Epithelial cell of esophagus (primary cell): Measurements from ENCODE around the gene YOD1.
A peak's percentile ranks its signal among the peaks of the same experiment; 100 is the strongest.

Source experiments
- DNase-seq: peaks from one replicate; pipeline ENCODE4 v3.0.0; 2010; ENCODE audit warnings: low read depth
- H3K4me3 ChIP-seq: 2 replicates; pipeline ENCODE4 v1.5.1; 2011; ENCODE audit warnings: mild to moderate bottlenecking, low read length, control low read depth
- TF ChIP-seq, protein P1 (sequence below): IDR thresholded peaks from 2 replicates; pipeline ENCODE4 v1.5.1; 2011; ENCODE audit warnings: low read depth, mild to moderate bottlenecking, low read length, control low read depth, inconsistent platforms; ENCODE audit not compliant: insufficient read depth; ENCODE audit errors: missing control alignments

The YOD1 gene

GRCh38 chr1:207021876-207022596 lies 29.0 kb downstream of the YOD1 start:
- no peak overlapping the region for H3K4me3 ChIP-seq
- TF ChIP-seq, protein P1, sequence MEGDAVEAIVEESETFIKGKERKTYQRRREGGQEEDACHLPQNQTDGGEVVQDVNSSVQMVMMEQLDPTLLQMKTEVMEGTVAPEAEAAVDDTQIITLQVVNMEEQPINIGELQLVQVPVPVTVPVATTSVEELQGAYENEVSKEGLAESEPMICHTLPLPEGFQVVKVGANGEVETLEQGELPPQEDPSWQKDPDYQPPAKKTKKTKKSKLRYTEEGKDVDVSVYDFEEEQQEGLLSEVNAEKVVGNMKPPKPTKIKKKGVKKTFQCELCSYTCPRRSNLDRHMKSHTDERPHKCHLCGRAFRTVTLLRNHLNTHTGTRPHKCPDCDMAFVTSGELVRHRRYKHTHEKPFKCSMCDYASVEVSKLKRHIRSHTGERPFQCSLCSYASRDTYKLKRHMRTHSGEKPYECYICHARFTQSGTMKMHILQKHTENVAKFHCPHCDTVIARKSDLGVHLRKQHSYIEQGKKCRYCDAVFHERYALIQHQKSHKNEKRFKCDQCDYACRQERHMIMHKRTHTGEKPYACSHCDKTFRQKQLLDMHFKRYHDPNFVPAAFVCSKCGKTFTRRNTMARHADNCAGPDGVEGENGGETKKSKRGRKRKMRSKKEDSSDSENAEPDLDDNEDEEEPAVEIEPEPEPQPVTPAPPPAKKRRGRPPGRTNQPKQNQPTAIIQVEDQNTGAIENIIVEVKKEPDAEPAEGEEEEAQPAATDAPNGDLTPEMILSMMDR: no peak
- peak; percentile 53 for DNase-seq

- DNase-seq: peak; percentile 80
- TF ChIP-seq, protein P1: peak; percentile 6
- H3K4me3 ChIP-seq: no peak overlapping the region
Measured at GRCh38 chr1:207021139-207021861, 29.7 kb downstream of the YOD1 start.

- TF ChIP-seq, protein P1: no peak
- no peak overlapping the region for H3K4me3 ChIP-seq
- peak; percentile 83 for DNase-seq
Measured at GRCh38 chr1:207020709-207021107, 30.3 kb downstream of the YOD1 start.

DNA sequence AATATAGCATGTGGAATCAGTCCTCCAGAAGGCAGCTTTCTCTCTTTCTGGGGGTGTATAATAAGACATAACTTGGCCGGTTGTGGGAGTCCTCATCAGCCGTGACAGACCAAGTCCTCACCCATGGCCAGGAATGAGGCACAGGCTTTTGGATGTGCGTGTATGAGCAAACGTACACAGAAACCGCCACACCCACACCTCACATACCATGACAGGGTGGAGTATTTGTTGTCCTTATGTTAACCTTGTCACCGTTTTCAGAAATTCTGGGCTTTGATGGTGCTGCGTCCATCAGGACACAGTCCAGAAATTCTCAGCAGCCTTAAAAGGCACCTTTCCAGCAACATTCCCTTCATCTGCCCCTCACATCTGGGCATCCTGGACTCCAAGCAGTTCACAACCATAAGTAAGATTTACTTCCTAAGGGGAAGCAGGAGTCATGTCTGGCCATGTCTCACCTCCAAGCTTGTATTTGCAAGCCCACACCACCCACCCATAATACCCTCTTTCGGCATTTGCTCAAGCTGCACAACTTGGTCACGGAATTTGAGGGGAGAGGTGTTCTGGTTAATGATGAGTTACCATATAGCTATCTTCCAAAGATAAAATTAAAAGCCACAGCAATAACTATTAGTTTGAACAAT lies 30.8 kb downstream of the YOD1 start:
- peak; percentile 97 for DNase-seq
- TF ChIP-seq, protein P1: no peak
- H3K4me3 ChIP-seq: no peak overlapping the region

- no peak overlapping the region for H3K4me3 ChIP-seq
- TF ChIP-seq, protein P1: no peak
- DNase-seq: no peak
Measured at GRCh38 chr1:207019661-207020060, 31.3 kb downstream of the YOD1 start.

- no peak overlapping the region for H3K4me3 ChIP-seq
- peak; percentile 31 for DNase-seq
- TF ChIP-seq, protein P1: no peak
Measured at GRCh38 chr1:207019161-207019560, 31.8 kb downstream of the YOD1 start.
